A673 (cell line): ENCODE measurements around the gene LBH.

Source experiments
- CTCF ChIP-seq: fragments of 300-800, 200-600 bp; sonication (generic); conservative IDR thresholded peaks from 2 replicates; pipeline ENCODE4 v1.5.1; 2017; ENCODE audit warnings: low read depth, mild to moderate bottlenecking, antibody characterized with exemption, low read length, moderate library complexity, mixed read lengths
- EZH2 ChIP-seq: fragments of 200-600 bp; sonication (generic); IDR thresholded peaks from 2 replicates; pipeline ENCODE4 v1.6.1; 2017; ENCODE audit warnings: borderline replicate concordance, low read depth, mild to moderate bottlenecking, mixed read lengths, antibody characterized with exemption, low read length; ENCODE audit not compliant: poor library complexity, severe bottlenecking

GRCh38 chr2:30245364-30245763 is 14.0 kb downstream of the LBH start:
- TF ChIP-seq CTCF, result no peak
- TF ChIP-seq EZH2, result no peak
